HFF-Myc (cell line): ENCODE results near the gene ADSS1.

ENCODE experiments used
- DNase-seq: peaks from one replicate; pipeline ENCODE4 v3.0.0-alpha.2; 2011; ENCODE audit warnings: low read depth; ENCODE audit errors: extremely low read depth
- H3K4me3 ChIP-seq: replicated peaks from 2 replicates; pipeline ENCODE4 v1.5.1; 2011; ENCODE audit warnings: low read depth, mild to moderate bottlenecking, control low read depth, low read length
- TF ChIP-seq, protein P1 (sequence below): IDR thresholded peaks from 2 replicates; pipeline ENCODE4 v1.5.1; 2012; ENCODE audit warnings: mild to moderate bottlenecking, low read depth, low read length, control low read depth; ENCODE audit errors: missing control alignments

The ADSS1 gene

GRCh38 chr14:104710071-104710735 lies 13.8 kb upstream of the ADSS1 start:
- no peak overlapping the region for H3K4me3 ChIP-seq
- DNase-seq, result no peak
- TF ChIP-seq, protein P1, sequence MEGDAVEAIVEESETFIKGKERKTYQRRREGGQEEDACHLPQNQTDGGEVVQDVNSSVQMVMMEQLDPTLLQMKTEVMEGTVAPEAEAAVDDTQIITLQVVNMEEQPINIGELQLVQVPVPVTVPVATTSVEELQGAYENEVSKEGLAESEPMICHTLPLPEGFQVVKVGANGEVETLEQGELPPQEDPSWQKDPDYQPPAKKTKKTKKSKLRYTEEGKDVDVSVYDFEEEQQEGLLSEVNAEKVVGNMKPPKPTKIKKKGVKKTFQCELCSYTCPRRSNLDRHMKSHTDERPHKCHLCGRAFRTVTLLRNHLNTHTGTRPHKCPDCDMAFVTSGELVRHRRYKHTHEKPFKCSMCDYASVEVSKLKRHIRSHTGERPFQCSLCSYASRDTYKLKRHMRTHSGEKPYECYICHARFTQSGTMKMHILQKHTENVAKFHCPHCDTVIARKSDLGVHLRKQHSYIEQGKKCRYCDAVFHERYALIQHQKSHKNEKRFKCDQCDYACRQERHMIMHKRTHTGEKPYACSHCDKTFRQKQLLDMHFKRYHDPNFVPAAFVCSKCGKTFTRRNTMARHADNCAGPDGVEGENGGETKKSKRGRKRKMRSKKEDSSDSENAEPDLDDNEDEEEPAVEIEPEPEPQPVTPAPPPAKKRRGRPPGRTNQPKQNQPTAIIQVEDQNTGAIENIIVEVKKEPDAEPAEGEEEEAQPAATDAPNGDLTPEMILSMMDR, result no peak

DNA sequence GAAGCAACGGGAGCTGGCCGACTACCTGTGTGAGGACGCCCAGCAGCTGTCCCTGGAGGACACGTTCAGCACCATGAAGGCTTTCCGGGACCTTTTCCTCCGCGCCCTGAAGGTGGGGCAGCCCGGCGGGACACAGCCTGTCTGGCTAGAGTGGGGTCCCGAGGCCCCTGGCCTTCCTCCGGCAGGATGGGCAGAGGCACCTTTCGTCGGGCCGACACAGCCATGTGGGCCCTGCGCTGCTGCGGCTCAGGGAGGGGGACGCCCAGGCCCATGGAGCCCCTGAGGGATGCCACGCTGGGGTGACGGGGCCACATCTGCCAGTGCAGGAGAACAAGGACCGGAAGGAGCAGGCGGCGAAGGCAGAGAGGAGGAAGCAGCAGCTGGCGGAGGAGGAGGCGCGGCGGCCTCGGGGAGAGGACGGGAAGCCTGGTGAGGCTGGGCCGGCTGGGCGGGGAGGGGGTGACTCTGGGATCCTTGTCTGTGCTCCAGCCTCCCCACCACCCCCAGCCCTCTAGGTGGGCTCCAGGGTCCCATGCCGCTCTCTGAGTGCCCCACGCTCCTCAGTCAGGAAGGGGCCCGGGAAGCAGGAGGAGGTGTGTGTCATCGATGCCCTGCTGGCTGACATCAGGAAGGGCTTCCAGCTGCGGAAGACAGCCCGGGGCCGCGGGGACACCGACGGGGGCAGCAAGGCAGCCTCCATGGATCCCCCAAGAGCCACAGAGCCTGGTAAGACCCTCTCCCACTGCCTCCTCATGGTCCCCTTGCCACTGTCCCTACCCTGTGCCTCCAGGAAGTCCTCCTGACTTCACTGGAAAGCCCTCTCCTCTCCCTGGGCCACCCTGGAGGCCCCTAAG lies 10.9 kb upstream of the ADSS1 start:
- no peak for DNase-seq
- H3K4me3 ChIP-seq, result no peak overlapping the region
- TF ChIP-seq, protein P1, result no peak

- DNase-seq, result no peak
- no peak overlapping the region for H3K4me3 ChIP-seq
- TF ChIP-seq, protein P1, result no peak
Observed at GRCh38 chr14:104714066-104714465, 10.0 kb upstream of the ADSS1 start.

DNA sequence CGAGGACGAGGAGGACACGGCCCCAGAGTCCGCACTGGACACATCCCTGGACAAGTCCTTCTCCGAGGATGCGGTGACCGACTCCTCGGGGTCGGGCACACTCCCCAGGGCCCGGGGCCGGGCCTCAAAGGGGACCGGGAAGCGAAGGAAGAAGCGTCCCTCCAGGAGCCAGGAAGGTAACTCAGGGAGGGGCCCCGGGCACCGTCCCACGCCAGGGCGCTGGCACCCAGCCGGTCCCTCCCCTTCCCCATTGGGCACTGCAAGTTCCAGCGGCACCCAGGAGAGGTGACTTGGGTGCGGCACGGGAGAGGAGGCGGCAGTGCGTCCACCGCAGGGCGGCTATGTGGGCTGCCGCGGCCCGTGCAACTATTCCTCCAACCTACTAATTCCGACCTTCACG lies 9.3 kb upstream of the ADSS1 start:
- no peak overlapping the region for H3K4me3 ChIP-seq
- TF ChIP-seq, protein P1, result no peak
- no peak for DNase-seq

DNA sequence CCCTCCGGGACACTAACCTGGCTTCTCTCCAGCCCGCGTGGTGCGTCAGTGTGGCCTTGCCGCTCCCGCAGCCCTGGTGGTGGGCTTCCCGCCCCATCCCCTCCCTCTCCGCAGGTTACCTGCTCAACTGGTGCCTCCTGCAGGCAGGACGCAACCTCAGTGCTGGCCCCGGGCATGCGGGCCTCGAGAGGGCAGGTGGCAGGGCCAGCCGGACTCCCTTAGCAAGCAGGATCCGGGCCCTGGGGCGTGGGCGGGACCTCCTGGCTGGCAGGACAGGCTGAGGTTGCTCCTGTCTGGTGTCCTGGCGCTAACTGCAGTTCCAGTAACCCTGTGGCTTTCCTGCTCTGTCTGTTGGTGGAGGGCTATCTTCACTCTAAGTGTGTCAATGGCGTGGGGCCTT lies 8.6 kb upstream of the ADSS1 start:
- TF ChIP-seq, protein P1, result no peak
- no peak overlapping the region for H3K4me3 ChIP-seq
- no peak for DNase-seq

DNA sequence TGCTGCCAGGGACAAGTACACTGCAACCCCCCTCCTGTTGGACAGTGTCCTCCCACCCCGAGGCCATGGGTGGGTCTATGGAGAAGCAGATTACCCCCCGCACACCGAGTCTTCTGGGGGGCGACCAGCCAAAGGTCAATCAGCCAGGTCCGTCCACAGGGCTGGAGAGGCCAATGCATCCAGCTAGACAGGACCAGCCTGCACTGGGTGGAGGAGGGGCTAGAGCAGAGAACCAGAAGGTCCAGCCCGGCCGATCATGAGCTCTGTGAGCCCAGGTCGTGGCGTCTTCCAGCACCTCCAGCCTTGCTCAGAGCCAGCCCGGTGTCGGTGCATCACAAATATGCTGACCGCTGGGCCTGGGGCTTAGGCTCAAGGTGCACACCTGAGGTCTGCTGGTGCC lies 8.2 kb upstream of the ADSS1 start:
- TF ChIP-seq, protein P1, result no peak
- no peak overlapping the region for H3K4me3 ChIP-seq
- no peak for DNase-seq
